ENCODE measurements around the gene ZBTB47. TPM values are rescaled to one million over a fixed set of nuclear protein-coding genes. Genes with fewer than 3 reads are reported as not detected.

Gene ZBTB47
- total and polyA plus RNA-seq, 2 donors (not counting 3 experiments of a cell fraction or from before 2014, with no cell fraction given), result 10.6 to 14.5 TPM

DNA sequence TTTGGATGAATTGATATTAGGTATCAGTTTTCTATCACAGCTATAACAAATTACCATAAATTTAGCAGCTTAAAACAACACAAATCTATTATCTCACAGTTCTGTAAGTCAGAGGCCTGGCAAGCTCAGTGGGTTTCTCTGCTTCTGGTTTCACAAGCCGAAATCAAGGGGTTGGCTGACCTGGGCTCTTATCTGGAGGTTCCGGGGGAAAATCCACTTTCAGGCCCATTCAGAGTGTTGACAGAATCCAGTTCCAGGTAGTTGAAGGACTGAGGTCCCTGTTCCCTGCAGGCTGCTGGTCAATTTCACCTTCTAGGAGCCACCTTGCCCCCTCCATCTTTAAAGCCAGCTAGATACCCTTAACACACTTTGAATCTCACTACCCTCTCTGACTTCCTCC, 60.2 kb downstream of the ZBTB47 start:
- H3K4me3 ChIP-seq (replicated peaks in 1 of 3; ENCODE audit: insufficient read depth in 1 of 3, low read depth in 1 of 3, low read length in 3 of 3), result no peak overlapping the region
- no peaks in the 10 kb centered on the region for H3K36me3 ChIP-seq (ENCODE audit: control insufficient read depth in 2 of 2, extremely low read depth in 1 of 2, insufficient read depth in 2 of 2, low read length in 2 of 2)
- H3K4me1 ChIP-seq (ENCODE audit: control insufficient read depth, extremely low read depth, insufficient read depth, low read length), result no peaks in the 10 kb centered on the region
- POLR2A ChIA-PET, result no interaction called here
- intact Hi-C loops (cut with micrococcal nuclease) (no loop called here), dilution Hi-C loops (cut with MboI; ENCODE audit: extremely low pct_ligation_motif_present, low sequenced_read_pairs) (no loop called here)
- H2AFZ ChIP-seq (ENCODE audit: low read depth, low read length), result no peak overlapping the region
- TF ChIP-seq GATA2 (IDR thresholded peaks at IDR 0.05; ENCODE audit: insufficient read depth, insufficient read length, low read depth, low read length) (no peak), EZH2 (IDR thresholded peaks at IDR 0.05; ENCODE audit: borderline replicate concordance, low read depth, low read length, severe bottlenecking) (no peak), FOS (IDR thresholded peaks at IDR 0.05; ENCODE audit: borderline replicate concordance, insufficient read depth, low read length) (no peak), JUN (IDR thresholded peaks at IDR 0.05; ENCODE audit: borderline replicate concordance, insufficient read depth, insufficient read length, low read depth) (no peak), POLR2A (IDR thresholded peaks at IDR 0.05; ENCODE audit: low read depth, low read length) (no peak)
- no peak overlapping the region for H3K9ac ChIP-seq (replicated peaks; ENCODE audit: extremely low read depth, insufficient read depth, low read length)
- FAIRE-seq (no peak), DNase-seq (ENCODE audit: low read depth, low spot score) (no peak)
- BruUV-seq (replicated peaks), result no TSS peak
- no peak overlapping the region for H3K27ac ChIP-seq (ENCODE audit: insufficient read depth, low read depth, low read length)
- H3K9me3 ChIP-seq (replicated peaks; ENCODE audit: control insufficient read depth, insufficient read depth, low read length), result no peaks in the 10 kb centered on the region
- H4K20me1 ChIP-seq (replicated peaks; ENCODE audit: control insufficient read depth, extremely low read depth, insufficient read depth, low read length), result no peaks in the 10 kb centered on the region
- CTCF ChIA-PET, result no interaction called here
- no peaks in the 10 kb centered on the region for H3K9me1 ChIP-seq (replicated peaks; ENCODE audit: control insufficient read depth, extremely low read depth, insufficient read depth, low read length)
- H3K4me2 ChIP-seq (ENCODE audit: insufficient read depth, low read length), result no peak overlapping the region
- no peaks in the 10 kb centered on the region for H3K79me2 ChIP-seq (ENCODE audit: control insufficient read depth, insufficient read depth, low read length)
- H3K27me3 ChIP-seq (ENCODE audit: control insufficient read depth in 2 of 2, insufficient read depth in 2 of 2, low read length in 2 of 2), result peaks cover 0 to 8% of the 10 kb centered on the region in 2 experiments

DNA sequence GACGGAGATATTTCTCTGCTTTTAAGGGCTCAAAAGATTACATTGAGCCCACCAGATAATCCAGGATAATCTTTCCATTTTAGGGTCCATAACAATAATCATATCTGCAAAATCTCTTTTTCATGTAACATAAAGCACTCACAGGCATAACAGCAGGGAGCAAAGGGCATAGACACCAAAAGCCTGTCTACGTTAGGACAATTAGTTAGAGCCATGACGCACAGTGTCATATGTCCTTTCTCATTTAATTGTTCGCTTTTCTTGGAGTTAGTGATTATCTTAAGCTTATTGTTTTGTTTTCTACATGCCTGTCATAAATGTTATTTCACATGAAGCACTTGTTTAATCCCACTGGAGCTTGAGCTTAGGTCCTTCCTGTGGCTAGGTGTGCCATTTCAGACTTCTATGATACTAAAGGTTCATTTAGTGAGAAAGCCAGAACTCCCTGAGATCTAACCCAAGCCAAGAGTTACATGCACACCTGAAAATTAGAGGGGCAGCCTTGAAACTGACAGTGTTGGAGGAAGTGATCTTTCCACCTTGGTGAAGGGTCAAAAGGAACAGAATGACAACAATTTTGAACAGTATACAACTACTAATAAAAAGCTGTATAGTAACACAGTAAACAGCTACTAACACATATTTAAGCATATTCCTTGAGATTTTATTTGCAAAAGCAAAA, 60.8 kb downstream of the ZBTB47 start:
- no peaks in the 10 kb centered on the region for H3K9me3 ChIP-seq (replicated peaks; ENCODE audit: control insufficient read depth, insufficient read depth, low read length)
- H3K27ac ChIP-seq (ENCODE audit: insufficient read depth, low read depth, low read length), result no peak overlapping the region
- H2AFZ ChIP-seq (ENCODE audit: low read depth, low read length), result no peak overlapping the region
- H3K9ac ChIP-seq (replicated peaks; ENCODE audit: extremely low read depth, insufficient read depth, low read length), result no peak overlapping the region
- BruUV-seq (replicated peaks), result no TSS peak
- dilution Hi-C loops (cut with MboI; ENCODE audit: extremely low pct_ligation_motif_present, low sequenced_read_pairs), result no loop called here
- ChIA-PET POLR2A (no interaction called here), CTCF (no interaction called here)
- no peaks in the 10 kb centered on the region for H3K9me1 ChIP-seq (replicated peaks; ENCODE audit: control insufficient read depth, extremely low read depth, insufficient read depth, low read length)
- no peaks in the 10 kb centered on the region for H3K36me3 ChIP-seq (ENCODE audit: control insufficient read depth in 2 of 2, extremely low read depth in 1 of 2, insufficient read depth in 2 of 2, low read length in 2 of 2)
- no peak overlapping the region for H3K4me3 ChIP-seq (replicated peaks in 1 of 3; ENCODE audit: insufficient read depth in 1 of 3, low read depth in 1 of 3, low read length in 3 of 3)
- DNase-seq (ENCODE audit: low read depth, low spot score) (no peak), FAIRE-seq (no peak)
- TF ChIP-seq, protein P1, sequence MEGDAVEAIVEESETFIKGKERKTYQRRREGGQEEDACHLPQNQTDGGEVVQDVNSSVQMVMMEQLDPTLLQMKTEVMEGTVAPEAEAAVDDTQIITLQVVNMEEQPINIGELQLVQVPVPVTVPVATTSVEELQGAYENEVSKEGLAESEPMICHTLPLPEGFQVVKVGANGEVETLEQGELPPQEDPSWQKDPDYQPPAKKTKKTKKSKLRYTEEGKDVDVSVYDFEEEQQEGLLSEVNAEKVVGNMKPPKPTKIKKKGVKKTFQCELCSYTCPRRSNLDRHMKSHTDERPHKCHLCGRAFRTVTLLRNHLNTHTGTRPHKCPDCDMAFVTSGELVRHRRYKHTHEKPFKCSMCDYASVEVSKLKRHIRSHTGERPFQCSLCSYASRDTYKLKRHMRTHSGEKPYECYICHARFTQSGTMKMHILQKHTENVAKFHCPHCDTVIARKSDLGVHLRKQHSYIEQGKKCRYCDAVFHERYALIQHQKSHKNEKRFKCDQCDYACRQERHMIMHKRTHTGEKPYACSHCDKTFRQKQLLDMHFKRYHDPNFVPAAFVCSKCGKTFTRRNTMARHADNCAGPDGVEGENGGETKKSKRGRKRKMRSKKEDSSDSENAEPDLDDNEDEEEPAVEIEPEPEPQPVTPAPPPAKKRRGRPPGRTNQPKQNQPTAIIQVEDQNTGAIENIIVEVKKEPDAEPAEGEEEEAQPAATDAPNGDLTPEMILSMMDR (IDR thresholded peaks at IDR 0.05; ENCODE audit: extremely low read depth in 1 of 2, insufficient read depth in 1 of 2, low read depth in 1 of 2, low read length in 2 of 2), result no peak
- TF ChIP-seq POLR2AphosphoS5 (IDR thresholded peaks at IDR 0.05; ENCODE audit: insufficient read depth, low read depth, low read length), result no peak
- TF ChIP-seq MAX (IDR thresholded peaks at IDR 0.05; ENCODE audit: insufficient read depth, insufficient read length), result no peak
- no peak for TF ChIP-seq POLR2A (IDR thresholded peaks at IDR 0.05; ENCODE audit: low read depth, low read length)
- no peak for TF ChIP-seq FOS (IDR thresholded peaks at IDR 0.05; ENCODE audit: borderline replicate concordance, insufficient read depth, low read length)
- no peak for TF ChIP-seq MYC (IDR thresholded peaks at IDR 0.05; ENCODE audit: low read depth, low read length)
- no peak for TF ChIP-seq JUN (IDR thresholded peaks at IDR 0.05; ENCODE audit: borderline replicate concordance, insufficient read depth, insufficient read length, low read depth)
- TF ChIP-seq EZH2 (IDR thresholded peaks at IDR 0.05; ENCODE audit: borderline replicate concordance, low read depth, low read length, severe bottlenecking), result no peak
- no peak for TF ChIP-seq GATA2 (IDR thresholded peaks at IDR 0.05; ENCODE audit: insufficient read depth, insufficient read length, low read depth, low read length)
- no peaks in the 10 kb centered on the region for H4K20me1 ChIP-seq (replicated peaks; ENCODE audit: control insufficient read depth, extremely low read depth, insufficient read depth, low read length)
- peaks cover 2 to 8% of the 10 kb centered on the region in 2 experiments for H3K27me3 ChIP-seq (ENCODE audit: control insufficient read depth in 2 of 2, insufficient read depth in 2 of 2, low read length in 2 of 2)
- intact Hi-C loops (cut with micrococcal nuclease), result no loop called here
- no peaks in the 10 kb centered on the region for H3K79me2 ChIP-seq (ENCODE audit: control insufficient read depth, insufficient read depth, low read length)
- no peaks in the 10 kb centered on the region for H3K4me1 ChIP-seq (ENCODE audit: control insufficient read depth, extremely low read depth, insufficient read depth, low read length)
- H3K4me2 ChIP-seq (ENCODE audit: insufficient read depth, low read length), result no peak overlapping the region
